GDM1 (cell line): ENCODE data around the gene PDIA5.
"Not testable (repeated sequence)": the region's sequence is repeated elsewhere in the genome, so short reads cannot be mapped to it uniquely, and the experiment has no call there.

Experiments used
- DNase-seq: peaks from one replicate; lab custom pipeline; 2025; lab: John Stamatoyannopoulos, UW

Gene PDIA5

GRCh38 chr3:123150449-123151215 is 83.8 kb downstream of the PDIA5 start:
- no peak for DNase-seq

GRCh38 chr3:123151251-123151705 is 84.5 kb downstream of the PDIA5 start:
- DNase-seq = no peak

- not testable (repeated sequence) for DNase-seq
These were observed 85.1 kb downstream of the PDIA5 start for GRCh38 chr3:123151853-123152420.

- no peak for DNase-seq
These were observed 85.9 kb downstream of the PDIA5 start for GRCh38 chr3:123152687-123153086.

- DNase-seq = no peak
These were observed 86.5 kb downstream of the PDIA5 start for GRCh38 chr3:123153125-123154019.

DNA sequence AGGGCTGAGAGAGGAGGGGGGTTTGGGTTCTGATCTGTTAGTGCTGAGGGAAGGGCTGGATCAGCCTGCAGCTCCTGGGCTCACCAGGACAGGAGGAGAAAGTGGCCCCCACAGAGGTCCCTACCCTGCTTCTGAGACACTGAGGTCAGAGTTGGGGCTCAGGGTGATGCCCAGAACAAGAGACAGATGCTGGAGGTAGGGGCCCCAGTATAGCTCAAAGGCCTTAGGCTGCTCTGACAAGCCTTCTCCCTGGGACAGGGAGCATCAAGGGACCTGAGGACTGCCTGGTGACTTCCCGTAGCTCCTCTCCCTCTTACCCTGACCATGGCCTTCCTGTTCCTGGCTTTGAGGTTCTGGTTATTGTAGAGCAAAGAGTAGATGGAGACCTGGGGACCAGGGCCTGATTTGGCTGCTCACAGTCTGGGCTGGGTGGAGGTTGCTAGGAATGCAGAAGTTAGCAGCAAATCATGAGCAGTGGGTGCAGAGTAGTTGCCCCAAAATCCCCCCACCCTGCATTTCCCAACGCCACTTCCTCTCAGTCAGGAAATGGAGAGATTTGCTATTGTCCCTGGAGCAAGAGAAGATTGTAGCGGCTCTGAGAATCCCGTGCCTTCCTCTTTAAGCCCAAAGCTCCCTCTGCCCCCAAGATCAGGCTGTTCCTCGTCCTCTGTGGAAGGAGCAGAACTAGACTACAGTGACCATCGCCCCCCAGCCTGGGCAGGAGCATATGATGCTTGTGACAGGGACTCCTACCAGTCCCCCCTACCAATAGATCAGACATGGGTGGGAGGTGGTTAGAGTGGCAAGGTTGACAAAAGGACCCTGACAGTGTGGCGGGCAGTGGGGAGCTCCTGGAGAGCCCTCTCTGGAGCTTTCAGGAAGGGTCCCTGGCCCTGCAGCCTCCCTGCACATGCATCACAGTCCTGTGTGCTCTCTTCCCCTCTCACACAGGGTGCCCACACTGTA is 87.5 kb downstream of the PDIA5 start:
- DNase-seq = no peak

DNA sequence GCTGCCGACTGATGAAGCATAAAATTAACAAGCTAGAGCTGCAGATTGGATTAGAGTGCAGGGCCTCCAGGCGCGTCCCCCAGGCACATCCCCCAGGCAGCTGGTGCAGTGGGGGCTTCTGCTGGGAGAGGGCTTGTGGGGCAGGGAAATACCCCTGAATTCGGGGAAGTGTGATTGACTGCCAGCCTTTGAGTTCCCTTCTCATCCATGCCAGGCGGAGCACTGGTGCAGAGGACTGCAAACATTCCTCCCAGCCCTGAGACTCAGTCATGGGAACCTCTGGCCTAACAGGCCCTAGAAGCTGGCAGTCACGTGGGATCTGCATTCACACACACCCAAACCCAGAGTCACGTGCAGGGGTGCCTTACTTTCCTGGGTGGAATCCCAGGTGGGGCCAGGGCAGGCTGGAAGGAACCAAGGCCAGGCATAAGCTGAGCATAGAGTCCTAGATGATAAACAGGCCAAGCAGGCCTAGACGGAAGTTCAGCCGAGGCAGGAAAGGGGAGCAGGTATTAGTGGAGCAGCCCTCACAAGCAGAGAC is 88.7 kb downstream of the PDIA5 start:
- no peak for DNase-seq

DNA sequence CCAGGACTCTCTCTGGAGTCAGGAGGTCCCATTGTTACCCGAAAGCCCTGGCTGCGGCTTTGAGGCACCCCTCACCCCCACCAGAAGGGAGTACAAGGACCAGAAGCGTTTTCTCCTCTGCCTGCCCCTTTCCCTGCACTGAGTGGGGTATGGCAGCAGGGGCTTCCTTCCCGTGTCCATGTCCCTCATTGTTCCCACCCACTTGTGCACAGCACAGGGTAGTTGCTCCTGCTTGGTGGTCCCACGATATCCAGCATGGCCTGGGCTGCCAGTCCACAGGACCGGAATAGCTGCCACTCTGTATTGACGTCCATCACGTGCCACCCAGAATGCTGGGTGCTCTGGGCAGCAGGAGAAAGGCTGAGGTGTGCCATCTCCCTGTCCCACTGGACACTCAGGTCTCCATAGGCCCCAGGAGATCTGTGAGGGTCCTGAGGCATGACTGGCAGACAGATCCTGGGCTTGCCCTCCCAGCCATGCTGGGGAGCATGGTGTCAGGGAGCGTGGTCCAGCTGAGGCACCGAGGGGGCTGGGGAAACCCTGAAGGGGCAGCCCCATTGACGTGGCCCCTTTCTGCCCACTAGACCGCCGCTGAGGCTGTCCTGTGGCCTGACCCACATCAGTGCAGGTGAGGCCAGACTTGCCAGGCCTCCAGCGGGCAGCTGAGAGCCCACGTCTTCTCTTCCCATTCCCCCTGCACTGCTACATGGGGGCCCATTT is 89.6 kb downstream of the PDIA5 start:
- DNase-seq = no peak

DNA sequence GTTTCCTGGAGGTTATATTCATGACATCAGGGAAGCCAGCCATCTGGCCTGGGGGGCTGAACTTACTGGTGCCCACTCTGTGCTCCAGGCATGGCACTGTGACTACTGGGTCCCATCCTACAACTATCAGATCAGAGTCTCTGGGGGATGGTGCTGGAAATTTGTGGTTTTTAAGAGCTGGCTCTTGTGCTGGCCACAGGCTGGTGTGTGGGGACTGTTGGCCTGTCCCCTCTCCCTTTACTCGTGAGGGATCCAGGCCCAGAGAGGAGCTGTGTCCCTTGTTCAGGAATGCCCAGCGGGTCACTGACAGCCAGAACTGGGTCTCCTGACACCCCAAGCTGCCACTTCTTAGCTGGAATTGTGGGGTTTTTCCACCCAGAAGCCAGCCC is 90.4 kb downstream of the PDIA5 start:
- DNase-seq = no peak

DNA sequence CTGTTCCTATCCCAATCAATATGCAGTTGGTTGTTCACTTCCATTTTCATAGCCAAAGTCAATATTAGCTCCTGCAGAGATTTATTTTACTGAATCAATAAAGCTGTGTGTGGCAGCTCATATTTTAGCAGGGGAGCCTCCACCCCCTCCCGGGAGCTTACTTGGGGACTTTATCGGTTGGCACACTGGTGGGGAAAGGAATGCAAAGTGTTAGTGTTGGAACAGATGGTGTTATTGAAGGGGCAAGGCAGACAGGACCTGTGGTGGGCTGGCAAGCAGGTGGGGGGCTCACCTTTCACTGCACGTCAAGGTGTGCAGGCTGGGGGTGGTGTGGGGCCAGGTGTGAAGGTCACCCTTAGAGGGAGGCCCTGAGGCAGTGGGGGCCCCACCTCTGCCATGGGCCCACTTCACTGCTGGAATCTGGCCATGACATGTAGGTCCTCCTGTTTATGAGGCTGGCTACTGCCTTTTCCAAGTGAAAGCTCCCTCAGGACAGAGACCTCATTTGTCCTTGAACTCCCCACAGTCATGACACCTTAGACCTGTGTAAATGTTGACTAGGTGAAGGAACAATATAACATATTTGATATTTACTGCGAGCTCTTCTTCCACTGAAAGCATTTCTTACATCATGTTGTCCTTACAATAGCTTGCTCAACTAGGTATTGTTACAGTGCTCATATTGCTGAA is 90.9 kb downstream of the PDIA5 start:
- no peak for DNase-seq

DNA sequence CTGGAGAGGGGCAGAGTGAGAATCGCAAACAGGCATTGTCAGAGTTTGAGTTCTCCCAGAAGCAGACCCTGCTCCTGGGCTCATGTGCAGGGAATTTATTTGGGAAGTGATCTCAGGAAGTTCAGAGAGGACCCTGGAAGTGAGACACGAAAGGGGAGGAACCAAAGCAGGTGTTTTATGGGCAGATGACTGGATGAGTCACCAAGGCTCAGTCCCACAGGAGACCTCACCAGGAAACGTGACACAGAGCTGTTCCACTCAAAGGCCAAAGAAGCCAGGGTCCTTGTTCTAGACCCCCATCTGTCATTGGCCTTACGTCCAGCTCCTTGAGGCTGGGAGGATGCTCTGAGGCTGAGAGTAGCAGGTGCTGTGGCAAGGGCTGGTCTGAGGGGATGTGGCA is 91.5 kb downstream of the PDIA5 start:
- DNase-seq = no peak

- no peak for DNase-seq
These were observed 92.1 kb downstream of the PDIA5 start for GRCh38 chr3:123158899-123159390.

DNA sequence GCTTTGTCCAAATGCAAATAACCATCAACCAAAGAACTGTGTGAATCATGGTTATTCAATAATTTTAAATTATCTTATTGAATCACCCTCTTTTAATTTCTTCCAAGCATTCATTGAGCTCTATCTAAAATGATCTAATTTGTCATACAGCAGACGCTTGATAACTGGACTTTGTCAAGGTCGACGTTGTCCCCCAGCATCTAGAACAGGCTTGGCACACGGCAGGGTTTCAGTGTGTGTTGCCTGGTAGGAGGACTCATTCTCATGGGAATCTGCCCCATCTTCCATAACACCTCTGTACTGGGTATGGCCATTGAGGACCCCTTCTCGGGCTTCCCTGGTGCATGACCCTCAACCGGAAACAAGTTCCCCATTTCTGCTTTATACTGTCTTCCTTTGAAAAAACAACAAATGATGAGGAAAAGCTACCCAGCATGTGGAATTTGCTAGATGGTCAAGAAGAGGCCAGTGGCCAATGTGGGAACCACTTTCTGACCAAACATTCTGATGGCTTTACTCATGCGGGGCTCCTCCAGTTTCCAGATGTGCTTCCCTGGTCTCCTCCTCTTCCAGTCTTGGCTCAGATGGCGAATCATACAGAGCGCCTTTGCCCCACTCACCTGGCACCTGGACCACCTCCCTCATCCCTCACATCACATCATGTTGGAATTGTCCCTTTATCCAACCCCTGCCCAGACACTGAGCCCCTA is 93.3 kb downstream of the PDIA5 start:
- DNase-seq = no peak

GRCh38 chr3:123161167-123161566 is 94.3 kb downstream of the PDIA5 start:
- DNase-seq = no peak

- DNase-seq = no peak
These were observed 96.3 kb downstream of the PDIA5 start for GRCh38 chr3:123163141-123163540.

- DNase-seq = no peak
These were observed 98.3 kb downstream of the PDIA5 start for GRCh38 chr3:123165163-123165562.

- no peak for DNase-seq
These were observed 100.9 kb downstream of the PDIA5 start for GRCh38 chr3:123167686-123168085.

DNA sequence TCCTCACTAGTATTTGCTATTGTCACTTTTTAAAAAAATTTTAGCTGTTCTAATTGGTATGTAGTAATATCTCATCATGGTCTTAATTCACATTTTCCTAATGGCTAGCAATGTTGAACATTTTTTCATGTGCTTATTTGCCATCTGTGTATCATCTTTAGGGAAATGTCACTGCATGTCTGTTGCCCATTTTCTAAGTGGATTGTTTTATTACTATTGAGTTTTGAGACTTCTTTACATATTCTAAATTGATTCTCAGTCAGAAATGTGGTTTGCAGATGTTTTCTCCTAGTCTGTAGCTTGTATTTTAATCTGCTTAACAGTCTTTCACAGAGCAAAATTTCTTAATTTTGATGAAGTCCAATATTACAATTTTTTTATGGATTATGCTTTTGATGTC is 101.3 kb downstream of the PDIA5 start:
- no peak for DNase-seq

- no peak for DNase-seq
These were observed 101.8 kb downstream of the PDIA5 start for GRCh38 chr3:123168605-123169004.
